ENCODE measurements around the gene STRIP2.

GRCh38 chr7:129405527-129405926, 28.7 kb upstream of the STRIP2 start:
- no peak for TF ChIP-seq CTCF (IDR thresholded peaks at IDR 0.05; ENCODE audit: borderline replicate concordance, extremely low read depth, low read length, poor library complexity, severe bottlenecking)
- no peak for TF ChIP-seq EZH2 (IDR thresholded peaks at IDR 0.05; ENCODE audit: borderline replicate concordance, low read depth, low read length, severe bottlenecking)
